GM12865 (cell line): Measurements from ENCODE around the gene DPAGT1.

Experiments used
- DNase-seq: peaks from one replicate; pipeline ENCODE4 v3.0.0; 2010; ENCODE audit warnings: low read depth
- H3K4me3 ChIP-seq: 2 replicates; pipeline ENCODE4 v1.5.1; 2011; ENCODE audit warnings: mild to moderate bottlenecking, low read depth, low read length, control low read depth
- CTCF ChIP-seq: IDR thresholded peaks from 2 replicates; pipeline ENCODE4 v1.5.1; 2011; ENCODE audit warnings: low read length, control low read depth, low read depth, inconsistent platforms; ENCODE audit not compliant: insufficient read depth; ENCODE audit errors: missing control alignments

Gene DPAGT1

GRCh38 chr11:119056421-119056999 lies 45.1 kb downstream of the DPAGT1 start:
- no peak for TF ChIP-seq CTCF
- DNase-seq, result peak; percentile 63
- peak overlapping the region; percentile 89 for H3K4me3 ChIP-seq

GRCh38 chr11:119055901-119056300 lies 45.8 kb downstream of the DPAGT1 start:
- DNase-seq, result peak; percentile 50
- no peak for TF ChIP-seq CTCF
- peak overlapping the region; percentile 89 for H3K4me3 ChIP-seq

- no peak for DNase-seq
- no peak for TF ChIP-seq CTCF
- H3K4me3 ChIP-seq, result no peak overlapping the region
These were observed 47.2 kb downstream of the DPAGT1 start for GRCh38 chr11:119054418-119054817.

- DNase-seq, result no peak
- H3K4me3 ChIP-seq, result peak overlapping the region; percentile 41
- TF ChIP-seq CTCF, result no peak
These were observed 49.4 kb downstream of the DPAGT1 start for GRCh38 chr11:119052163-119052814.

GRCh38 chr11:119051440-119052162 lies 50.1 kb downstream of the DPAGT1 start:
- H3K4me3 ChIP-seq, result peak overlapping the region; percentile 41
- DNase-seq, result peak; percentile 83
- no peak for TF ChIP-seq CTCF

- DNase-seq, result no peak
- TF ChIP-seq CTCF, result no peak
- H3K4me3 ChIP-seq, result no peak overlapping the region
These were observed 52.6 kb downstream of the DPAGT1 start for GRCh38 chr11:119049081-119049480.

- DNase-seq, result no peak
- H3K4me3 ChIP-seq, result no peak overlapping the region
- TF ChIP-seq CTCF, result no peak
These were observed 53.0 kb downstream of the DPAGT1 start for GRCh38 chr11:119048644-119049043.
